MM.1S (cell line): ENCODE measurements around the gene FRYL.
A peak's percentile ranks its signal among the peaks of the same experiment; 100 is the strongest.

Source experiments
- DNase-seq: peaks from one replicate; pipeline ENCODE4 v3.0.0-alpha.2; 2015
- H2AFZ ChIP-seq: fragments of 300-600 bp; sonication (generic); 2 replicates; pipeline ENCODE4 v1.6.0; 2016; ENCODE audit warnings: antibody characterized with exemption, low read length
- H3F3A ChIP-seq: fragments of 300-600 bp; sonication (generic); 2 replicates; pipeline ENCODE4 v1.6.1; 2016; ENCODE audit warnings: mild to moderate bottlenecking, antibody characterized with exemption, low read length, moderate library complexity, mixed read lengths; ENCODE audit not compliant: insufficient read depth
- H3K27ac ChIP-seq: fragments of 300-600 bp; sonication (generic); 2 replicates; pipeline ENCODE4 v1.5.1; 2016; ENCODE audit warnings: mild to moderate bottlenecking, low read length
- H3K27me3 ChIP-seq: fragments of 300-600 bp; sonication (generic); replicated peaks from 2 replicates; pipeline ENCODE4 v1.6.0; 2016; ENCODE audit warnings: low read length; ENCODE audit not compliant: insufficient read depth
- H3K36me3 ChIP-seq: fragments of 300-600 bp; sonication (generic); replicated peaks from 2 replicates; pipeline ENCODE4 v1.6.1; 2016; ENCODE audit warnings: mild to moderate bottlenecking, low read length, mixed read lengths; ENCODE audit not compliant: insufficient read depth
- H3K4me1 ChIP-seq: fragments of 300-600 bp; sonication (generic); 2 replicates; pipeline ENCODE4 v1.6.1; 2016; ENCODE audit warnings: low read length, mixed read lengths
- H3K4me2 ChIP-seq: fragments of 300-600 bp; sonication (generic); 2 replicates; pipeline ENCODE4 v1.6.0; 2016; ENCODE audit warnings: low read depth, low read length
- H3K4me3 ChIP-seq: fragments of 300-600 bp; sonication (generic); 2 replicates; pipeline ENCODE4 v1.5.1; 2016; ENCODE audit warnings: low read length, mixed read lengths
- H3K79me2 ChIP-seq: fragments of 300-600 bp; sonication (generic); 2 replicates; pipeline ENCODE4 v1.6.1; 2016; ENCODE audit warnings: mixed run types, low read length, mixed read lengths
- H3K9ac ChIP-seq: fragments of 300-600 bp; sonication (generic); 2 replicates; pipeline ENCODE4 v1.6.1; 2016; ENCODE audit warnings: low read length, mixed read lengths
- H3K9me2 ChIP-seq: fragments of 300-600 bp; sonication (generic); replicated peaks from 2 replicates; pipeline ENCODE4 v1.6.1; 2016; ENCODE audit warnings: mild to moderate bottlenecking, low read length, mixed read lengths; ENCODE audit not compliant: insufficient read depth
- H3K9me3 ChIP-seq: fragments of 300-600 bp; sonication (generic); replicated peaks from 2 replicates; pipeline ENCODE4 v1.6.1; 2016; ENCODE audit warnings: mild to moderate bottlenecking, low read length, mixed read lengths; ENCODE audit not compliant: insufficient read depth
- H4K20me1 ChIP-seq: fragments of 300-600 bp; sonication (generic); 2 replicates; pipeline ENCODE4 v1.6.1; 2016; ENCODE audit warnings: mild to moderate bottlenecking, low read length, moderate library complexity, mixed read lengths; ENCODE audit not compliant: insufficient read depth
- CTCF ChIP-seq: fragments of 300-600 bp; sonication (generic); IDR thresholded peaks from 2 replicates; pipeline ENCODE4 v1.5.1; 2016; ENCODE audit warnings: antibody characterized with exemption, low read length, mixed read lengths
- EZH2 ChIP-seq: fragments of 300-600 bp; sonication (generic); optimal IDR thresholded peaks from 2 replicates; pipeline ENCODE3; 2017; ENCODE audit warnings: low read depth, mild to moderate bottlenecking, antibody characterized with exemption, low read length, mixed read lengths
- EZH2phosphoT487 ChIP-seq: fragments of 300-600 bp; sonication (generic); IDR thresholded peaks from 2 replicates; pipeline ENCODE4 v1.6.1; 2018; ENCODE audit warnings: antibody characterized with exemption, low read length

Gene FRYL

GRCh38 chr4:48585401-48585800 lies 194.7 kb downstream of the FRYL start:
- Histone ChIP-seq H3F3A (no peaks in the 10 kb centered on the region), H2AFZ (no peak overlapping the region), H3K79me2 (no peaks in the 10 kb centered on the region), H3K9me3 (no peaks in the 10 kb centered on the region), H3K4me2 (no peak overlapping the region), H3K36me3 (no peaks in the 10 kb centered on the region), H3K27ac (no peak overlapping the region), H3K4me3 (no peak overlapping the region), H3K9ac (no peak overlapping the region), H3K4me1 (no peaks in the 10 kb centered on the region), H4K20me1 (no peaks in the 10 kb centered on the region), H3K27me3 (no peaks in the 10 kb centered on the region), H3K9me2 (no peaks in the 10 kb centered on the region)
- TF ChIP-seq CTCF, result no peak
- TF ChIP-seq EZH2, result no peak
- TF ChIP-seq EZH2phosphoT487, result no peak
- DNase-seq, result no peak

GRCh38 chr4:48578132-48578968 lies 201.7 kb downstream of the FRYL start:
- Histone ChIP-seq H2AFZ (no peak overlapping the region), H3K27ac (no peak overlapping the region), H3K36me3 (no peaks in the 10 kb centered on the region; the same call in 1 of the 2 replicates), H3K4me1 (no peaks in the 10 kb centered on the region), H3K27me3 (no peaks in the 10 kb centered on the region), H3K9me2 (no peaks in the 10 kb centered on the region), H3F3A (no peaks in the 10 kb centered on the region), H3K4me3 (no peak overlapping the region), H3K4me2 (no peak overlapping the region), H4K20me1 (no peaks in the 10 kb centered on the region), H3K9me3 (no peaks in the 10 kb centered on the region), H3K79me2 (no peaks in the 10 kb centered on the region), H3K9ac (no peak overlapping the region)
- peak; percentile 47 for DNase-seq
- no peak for TF ChIP-seq EZH2
- peak; percentile 83 for TF ChIP-seq CTCF

- DNase-seq, result no peak
- Histone ChIP-seq H2AFZ (no peak overlapping the region), H3K4me1 (no peaks in the 10 kb centered on the region), H4K20me1 (no peaks in the 10 kb centered on the region), H3K9ac (no peak overlapping the region), H3K79me2 (no peaks in the 10 kb centered on the region), H3K36me3 (no peaks in the 10 kb centered on the region; the same call in 1 of the 2 replicates), H3K4me2 (no peak overlapping the region), H3K27me3 (no peaks in the 10 kb centered on the region), H3K4me3 (no peak overlapping the region), H3K27ac (no peak overlapping the region), H3F3A (no peaks in the 10 kb centered on the region), H3K9me3 (no peaks in the 10 kb centered on the region), H3K9me2 (no peaks in the 10 kb centered on the region)
- TF ChIP-seq EZH2, result no peak
- TF ChIP-seq CTCF, result no peak
- no peak for TF ChIP-seq EZH2phosphoT487
Observed at GRCh38 chr4:48575964-48576363, 204.1 kb downstream of the FRYL start.
